GM19395 (cell line): ENCODE data around the gene SETBP1.

Experiments used
- ATAC-seq: cut with Tn5 transposase; IDR thresholded peaks from one replicate; pipeline ENCODE4 v1.9.1; 2021; ENCODE audit warnings: mild to moderate bottlenecking, moderate library complexity; ENCODE audit not compliant: unreplicated experiment

Gene SETBP1

DNA sequence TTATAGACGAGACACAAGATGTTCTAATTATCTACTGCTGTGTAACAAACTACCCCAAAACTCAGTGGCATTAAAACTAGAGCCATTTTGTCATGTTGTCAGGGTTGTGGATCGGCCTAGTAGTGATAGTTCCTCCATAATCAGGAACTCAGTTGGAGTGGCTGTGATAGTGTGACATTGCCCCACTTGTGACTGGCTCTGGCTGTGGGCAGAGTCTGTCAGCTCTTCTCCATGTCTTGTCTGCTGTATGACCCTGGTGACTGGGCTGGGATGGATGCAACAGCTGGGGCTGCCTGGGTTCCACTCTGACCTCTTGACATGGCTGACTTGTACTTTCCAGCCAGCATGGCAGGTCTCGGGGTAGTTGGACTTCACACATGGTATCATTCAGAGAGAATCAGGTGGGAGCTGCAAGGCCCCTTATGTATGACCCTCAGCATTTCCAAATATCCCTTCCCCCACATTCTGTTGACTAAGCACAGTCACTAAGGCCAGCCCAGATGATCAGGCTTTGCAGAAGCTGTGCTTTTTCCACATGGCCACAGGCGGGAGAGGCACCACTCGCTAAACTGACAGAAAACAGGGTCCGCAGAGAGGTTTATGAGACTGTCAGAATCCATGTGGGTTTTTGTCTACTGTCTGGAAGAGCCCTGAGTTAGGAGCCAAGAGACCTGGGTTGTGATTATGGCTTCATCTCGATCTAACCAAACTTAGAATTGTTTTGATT lies 50.3 kb downstream of the SETBP1 start:
- no peak for ATAC-seq

DNA sequence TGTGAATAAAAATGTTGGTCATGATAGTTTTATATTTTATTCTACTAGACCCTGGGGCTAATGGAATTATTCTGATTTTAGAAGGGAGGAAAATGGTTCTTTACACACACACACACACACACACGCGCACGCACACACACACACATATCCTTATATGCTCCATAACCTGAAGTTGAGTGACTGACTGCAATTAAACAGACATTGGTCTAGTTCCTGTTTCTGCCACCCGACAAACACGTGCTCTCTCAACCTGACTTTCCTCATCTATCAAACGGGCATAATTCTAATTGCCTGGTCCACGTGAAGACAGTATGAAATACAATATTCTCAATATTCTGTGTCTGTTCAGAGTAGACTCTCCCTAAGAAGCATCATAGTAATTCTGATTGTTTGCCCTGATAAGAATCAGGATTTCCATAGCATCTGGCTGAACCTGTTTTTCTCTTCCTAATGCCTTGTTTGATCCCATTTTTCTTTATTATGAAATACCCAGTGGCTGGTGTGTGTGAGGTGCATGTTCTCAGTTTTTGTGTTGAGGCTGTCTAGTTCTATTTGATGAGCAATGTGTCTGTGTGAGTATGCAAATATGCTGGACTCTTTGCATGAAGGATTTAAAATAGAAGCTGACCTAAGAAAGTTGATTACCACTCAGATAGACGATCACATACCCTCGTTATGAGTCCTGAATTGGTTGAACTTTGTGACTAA lies 51.0 kb downstream of the SETBP1 start:
- ATAC-seq, result peak; percentile 51

DNA sequence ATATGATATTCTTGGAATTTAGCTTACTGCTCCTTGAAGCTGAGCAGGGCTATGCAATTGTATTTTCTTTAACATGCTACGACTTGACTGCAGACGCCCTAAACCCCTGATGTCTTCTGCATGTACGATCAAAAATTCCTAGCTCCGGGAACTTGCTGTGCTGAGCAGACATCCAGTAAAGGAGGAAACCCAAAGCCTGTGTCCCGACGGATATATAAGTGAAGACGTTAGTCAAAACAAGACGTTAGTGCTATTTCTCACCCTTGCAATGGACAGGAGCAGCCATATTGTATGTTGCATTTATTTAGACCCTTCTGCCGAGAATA lies 51.5 kb downstream of the SETBP1 start:
- ATAC-seq, result no peak

DNA sequence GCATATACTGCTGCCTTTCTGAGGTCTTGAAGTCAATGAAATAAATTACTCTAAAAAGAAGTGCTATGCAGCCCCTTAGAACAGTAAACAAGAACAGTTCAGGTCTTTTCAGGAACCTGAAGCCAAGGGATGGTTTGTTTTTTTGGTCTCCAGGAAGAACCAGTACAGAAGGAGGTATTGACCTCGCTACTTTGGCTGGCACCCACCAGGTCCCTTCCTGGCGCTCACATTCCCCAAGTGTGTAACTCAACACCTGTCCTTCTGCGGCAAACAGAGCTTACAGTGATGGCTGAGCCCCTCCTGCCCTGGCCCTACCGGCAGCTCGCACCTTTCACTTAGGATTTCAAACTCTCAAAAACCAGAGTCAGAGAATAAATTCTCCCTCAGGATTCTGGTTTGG lies 51.9 kb downstream of the SETBP1 start:
- no peak for ATAC-seq

DNA sequence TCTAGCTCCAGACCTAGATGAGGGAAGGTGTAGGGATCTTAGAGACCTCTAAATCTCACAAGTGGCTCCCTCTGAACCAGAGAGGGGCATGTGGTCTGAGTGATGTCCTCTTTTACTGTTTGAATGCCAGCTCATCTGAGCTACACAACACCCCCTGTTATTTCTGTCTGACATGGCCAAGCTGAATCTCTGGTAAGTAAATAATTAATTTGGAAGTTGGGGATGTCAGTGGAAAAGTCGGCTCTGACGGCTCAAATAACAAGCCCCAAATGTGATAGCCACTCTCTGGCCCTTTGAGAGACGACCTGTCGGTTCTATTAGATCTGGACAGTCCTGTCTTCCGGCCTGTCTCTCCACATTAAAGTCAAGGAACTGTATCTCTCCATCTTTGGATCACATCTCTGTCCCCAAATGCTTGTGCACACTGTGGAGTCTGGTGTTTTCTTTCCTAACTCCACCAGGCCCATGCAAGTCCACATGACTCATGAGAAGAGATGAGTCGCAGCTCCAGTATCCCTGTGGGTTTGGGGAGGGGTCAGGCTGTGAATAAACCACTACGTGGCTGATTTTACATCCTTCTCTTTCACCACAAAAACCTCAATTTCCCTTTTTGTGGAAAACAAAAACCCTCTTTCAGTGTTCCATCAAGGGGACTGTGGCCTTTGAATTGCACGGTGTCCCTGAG lies 52.5 kb downstream of the SETBP1 start:
- ATAC-seq, result no peak

DNA sequence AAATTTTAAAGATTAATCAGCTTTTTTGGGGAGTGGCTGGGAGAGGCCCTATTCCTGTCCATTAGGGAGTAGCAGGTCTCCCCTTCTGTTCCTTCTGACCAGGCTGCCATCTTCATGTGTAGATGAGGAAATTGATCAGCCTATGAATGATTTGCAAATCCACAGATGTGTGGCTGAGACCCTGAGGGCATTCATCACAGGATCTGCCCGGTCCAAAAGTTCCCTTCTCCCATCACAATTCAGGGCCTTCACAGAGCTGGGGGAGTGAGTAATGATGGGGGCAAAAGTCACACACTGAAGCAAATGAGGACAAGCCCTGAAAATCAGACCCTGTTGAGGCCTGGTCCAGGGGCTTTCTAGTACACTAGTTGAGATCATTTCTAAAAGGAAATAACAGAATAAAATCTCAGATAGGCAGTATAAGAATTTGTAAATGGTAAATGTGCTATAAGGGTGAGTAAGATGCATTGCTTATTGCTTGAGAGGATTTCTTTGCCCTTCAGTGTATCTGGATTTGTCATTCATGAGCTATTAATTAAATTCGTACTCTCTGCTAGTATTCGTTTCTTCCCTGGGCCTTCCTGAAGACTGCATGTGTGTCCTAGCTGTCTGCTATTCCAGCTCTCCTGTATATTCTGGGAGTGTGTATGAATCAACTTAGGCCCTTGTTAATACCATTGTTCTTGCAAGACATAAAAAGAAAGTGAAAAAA lies 53.2 kb downstream of the SETBP1 start:
- ATAC-seq, result no peak

DNA sequence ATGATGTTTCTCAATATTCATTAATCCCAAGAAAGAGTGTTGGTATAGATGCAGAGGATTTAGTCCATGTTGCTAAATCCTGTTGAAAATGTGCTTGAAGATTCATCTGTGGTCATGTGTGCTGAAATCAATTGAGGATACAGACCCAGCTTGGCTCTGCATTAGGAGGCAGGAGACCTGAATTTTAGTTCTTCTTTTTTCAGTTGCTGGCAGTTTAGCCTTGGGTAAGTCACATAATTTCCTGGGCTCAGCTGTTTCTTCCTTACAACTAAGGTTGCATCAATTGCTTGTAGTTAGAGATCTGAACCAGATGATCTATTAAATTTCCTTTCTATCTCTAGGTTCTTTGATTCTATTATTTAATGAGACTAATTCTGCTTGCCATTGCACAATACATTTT lies 54.4 kb downstream of the SETBP1 start:
- ATAC-seq, result no peak

DNA sequence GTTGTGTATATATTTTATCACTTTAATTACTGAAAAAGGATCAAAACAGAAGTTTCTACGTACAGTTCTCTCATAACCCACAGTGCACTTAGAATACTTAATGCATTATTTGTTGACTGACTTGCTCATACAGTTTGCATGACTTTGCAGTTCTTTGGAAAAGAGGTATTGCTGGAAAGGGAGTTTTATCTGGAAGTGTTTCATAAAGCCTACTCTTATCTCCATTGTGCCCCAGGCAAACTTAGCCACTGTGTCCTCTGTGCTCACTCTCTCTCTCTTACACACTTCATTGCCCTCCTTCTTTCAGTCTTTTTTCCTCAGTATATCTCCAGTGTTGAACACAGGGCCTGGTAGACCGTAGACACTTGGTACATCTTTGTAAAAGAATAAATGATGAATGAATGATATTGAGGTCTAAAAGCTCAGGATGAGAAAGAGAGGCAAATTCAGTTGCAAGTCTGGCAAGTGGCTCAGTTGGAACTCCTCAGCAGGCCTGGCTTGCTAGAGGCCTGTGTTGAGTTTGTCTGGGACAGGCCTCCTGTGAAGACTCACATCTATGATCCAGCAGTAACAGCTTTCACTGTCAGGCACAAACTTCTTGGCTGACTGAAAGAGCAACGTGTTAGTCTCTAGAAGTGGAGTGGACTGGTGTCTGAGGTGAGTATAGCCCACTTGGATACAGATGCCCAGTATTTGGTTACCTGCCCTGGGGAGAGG lies 56.1 kb downstream of the SETBP1 start:
- no peak for ATAC-seq

DNA sequence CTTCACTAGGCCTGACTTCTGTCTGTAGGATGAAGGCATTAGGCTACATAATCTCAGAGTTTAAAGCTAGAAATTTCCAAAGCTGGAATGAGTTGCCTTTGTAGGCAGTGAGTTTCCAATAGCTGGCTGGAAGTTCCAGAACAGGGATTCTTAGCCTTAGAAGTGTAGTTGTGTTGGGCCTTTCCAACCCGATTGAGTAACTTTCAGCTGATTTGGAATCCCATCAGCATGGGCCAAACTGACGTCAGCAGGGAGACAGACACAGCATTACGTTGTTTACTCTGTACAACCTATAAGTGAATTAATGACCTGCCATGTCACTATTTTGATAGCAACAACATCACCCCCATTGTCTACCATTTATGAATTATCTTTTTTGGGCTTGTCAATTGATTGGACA lies 56.9 kb downstream of the SETBP1 start:
- ATAC-seq, result no peak

DNA sequence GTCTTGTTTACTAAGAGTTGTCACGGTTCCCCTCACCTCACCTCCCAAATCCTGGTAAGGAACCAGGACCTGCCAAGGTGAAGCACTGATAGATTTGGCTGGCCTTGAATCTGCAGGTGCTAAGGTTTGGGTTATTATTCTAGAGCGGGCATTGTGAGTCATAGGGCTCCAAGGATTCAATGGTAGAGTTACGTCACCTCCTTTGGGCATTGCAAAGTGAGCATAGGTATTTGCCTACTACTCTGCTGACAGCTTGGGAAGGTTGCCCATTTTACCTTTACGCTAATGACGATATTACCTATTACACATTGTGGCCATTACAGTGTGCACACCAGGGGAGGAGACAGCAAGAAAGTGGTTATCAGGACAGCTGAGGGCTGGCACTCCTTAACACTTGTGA lies 59.3 kb downstream of the SETBP1 start:
- no peak for ATAC-seq

DNA sequence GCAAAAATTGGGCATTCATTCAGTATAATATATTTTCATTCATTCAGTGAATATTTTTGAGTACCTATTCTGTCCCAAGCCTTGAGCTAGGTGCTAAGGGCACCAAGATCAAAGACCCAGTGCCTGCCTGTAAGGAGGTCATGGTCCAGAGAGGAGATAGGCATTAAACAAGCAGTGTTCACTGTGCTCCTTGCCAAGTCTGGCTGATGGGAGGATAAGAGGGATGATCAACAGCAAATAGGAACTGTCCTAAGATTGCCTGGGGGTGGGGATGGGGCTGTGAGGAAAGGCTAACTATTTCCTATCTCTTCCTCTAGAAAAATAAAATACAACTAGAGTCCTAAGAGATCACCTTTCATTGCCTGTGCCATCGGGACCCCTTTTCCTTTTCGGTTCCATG lies 60.4 kb downstream of the SETBP1 start:
- no peak for ATAC-seq

DNA sequence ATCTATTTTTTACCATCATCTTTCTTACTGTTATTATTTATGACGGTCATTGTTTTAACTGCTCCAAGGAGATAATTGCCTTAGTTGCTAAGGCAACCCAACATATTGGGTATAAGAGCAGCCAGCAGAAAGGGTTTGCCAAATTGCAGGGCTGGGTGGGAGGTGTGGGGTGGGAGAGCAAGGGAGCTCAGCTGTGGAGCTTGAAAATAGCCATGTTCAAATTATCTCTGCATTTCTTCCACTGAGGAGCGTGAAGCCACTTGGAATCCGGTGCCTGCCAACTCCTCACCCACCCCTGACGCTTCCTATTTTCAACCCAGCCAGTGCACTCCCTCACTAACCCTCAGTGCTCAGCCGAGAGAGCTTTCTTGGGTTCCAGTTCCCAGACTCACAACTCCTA lies 60.8 kb downstream of the SETBP1 start:
- ATAC-seq, result no peak

DNA sequence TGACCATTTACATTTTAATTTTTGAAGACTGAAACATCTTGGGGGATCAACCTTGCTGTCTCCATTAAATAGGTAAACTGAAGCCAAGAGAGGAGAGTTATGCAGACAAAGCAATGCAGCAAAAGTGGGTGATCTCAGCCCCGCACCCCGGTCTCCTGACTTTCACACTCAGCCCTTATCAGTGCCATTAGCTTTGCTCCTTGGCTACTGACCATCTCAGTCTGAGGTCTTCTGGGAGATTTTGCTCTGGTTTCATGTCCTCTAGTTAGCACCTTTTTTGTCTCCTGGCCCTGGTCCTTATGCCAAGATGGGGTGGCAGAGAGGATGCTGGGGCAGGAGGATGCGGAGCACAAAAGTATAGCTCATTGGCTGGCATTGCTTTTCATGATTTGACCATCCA lies 61.4 kb downstream of the SETBP1 start:
- ATAC-seq, result no peak

DNA sequence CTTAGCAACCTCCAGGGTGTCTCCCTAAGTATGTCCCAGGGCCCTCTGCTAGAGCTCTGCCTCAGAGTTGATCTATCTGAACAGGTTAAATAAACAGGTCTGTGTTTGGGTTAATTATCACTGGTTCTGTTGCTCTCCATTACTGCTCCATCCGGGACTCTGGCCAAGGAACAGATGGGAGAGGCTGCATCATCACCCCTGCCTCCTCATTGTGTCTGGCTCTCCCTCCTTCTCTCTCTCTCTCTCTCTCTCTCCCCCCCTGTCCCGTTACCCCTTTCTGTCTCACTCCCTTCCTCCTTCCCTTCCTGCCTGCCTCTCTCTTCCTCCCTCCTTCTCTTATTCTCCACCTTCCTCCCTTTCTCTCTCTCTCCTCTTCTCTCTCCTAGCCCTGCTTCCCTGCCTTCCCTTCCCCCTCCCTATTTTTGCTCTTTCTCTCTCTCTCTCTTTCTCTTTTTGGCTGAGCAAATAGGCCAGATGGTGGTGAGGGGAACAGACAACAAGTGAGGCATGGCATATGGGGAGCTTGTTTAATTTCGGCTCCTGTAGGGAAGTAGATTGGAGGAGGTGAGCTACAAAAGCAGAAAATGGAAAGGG lies 62.1 kb downstream of the SETBP1 start:
- no peak for ATAC-seq

DNA sequence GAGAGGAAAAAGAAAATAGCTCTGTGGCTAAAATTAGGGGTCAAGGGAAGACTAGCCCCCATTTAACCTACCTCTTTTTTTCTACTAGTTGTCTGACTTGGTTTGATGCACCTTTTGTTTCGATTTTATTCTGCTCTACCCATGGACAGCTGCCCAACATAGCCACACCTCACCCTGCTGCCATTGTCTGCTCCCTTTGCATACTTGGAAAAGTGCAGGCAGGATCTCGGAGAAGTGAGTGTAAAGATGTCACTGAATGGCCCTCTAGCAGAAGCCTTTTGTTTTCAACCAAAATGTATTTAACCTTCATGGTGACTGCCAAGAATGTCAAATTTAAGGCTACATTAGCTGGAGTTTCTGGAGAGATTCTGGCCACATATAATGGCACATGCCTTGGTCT lies 62.9 kb downstream of the SETBP1 start:
- ATAC-seq, result no peak

DNA sequence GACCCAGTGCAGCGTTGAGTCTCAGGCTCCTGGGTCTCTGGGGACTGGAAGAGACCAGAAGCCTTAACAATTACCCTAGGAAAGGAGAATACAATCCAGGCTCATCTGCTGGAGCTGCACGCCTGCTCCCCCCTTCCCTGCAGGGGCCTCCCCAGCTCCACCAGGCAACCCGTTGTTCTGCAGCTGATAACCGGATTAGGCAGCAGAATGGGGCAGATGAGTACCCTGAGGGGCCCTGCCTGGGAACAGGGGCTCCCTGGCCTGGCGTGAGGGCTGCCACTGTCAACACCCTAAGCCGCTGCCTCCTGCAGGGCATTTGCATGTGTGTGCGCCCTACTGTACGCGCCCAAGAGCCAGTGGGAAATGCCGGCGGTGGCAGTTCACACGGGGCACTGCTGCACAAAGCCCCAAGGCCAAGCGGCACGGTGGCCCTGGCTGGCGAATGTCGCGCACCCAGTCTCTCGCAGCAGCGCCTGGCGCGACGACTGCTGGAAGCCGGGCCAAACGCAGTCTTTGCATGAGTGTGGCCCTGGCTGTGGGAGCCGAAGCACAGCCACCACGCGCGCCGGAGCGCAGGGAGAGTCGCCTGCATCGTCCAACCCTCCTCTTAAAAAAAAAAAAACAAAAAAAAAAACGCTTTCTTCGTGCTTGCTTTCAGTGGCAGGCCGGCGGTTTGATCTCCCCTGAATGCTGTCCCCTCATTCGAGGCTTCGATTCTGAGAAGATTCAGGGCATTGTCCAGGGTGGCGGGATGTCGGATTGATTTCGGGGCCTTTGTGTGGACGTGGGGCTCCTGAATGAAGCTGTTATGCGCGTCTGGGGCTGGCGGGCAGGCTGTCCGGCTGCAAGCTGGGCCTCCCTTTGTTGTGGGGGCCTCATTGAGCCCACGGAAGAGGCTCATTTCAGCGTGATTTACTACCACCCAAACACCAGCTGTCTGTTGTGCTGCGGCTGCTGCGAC lies 63.8 kb downstream of the SETBP1 start:
- no peak for ATAC-seq

DNA sequence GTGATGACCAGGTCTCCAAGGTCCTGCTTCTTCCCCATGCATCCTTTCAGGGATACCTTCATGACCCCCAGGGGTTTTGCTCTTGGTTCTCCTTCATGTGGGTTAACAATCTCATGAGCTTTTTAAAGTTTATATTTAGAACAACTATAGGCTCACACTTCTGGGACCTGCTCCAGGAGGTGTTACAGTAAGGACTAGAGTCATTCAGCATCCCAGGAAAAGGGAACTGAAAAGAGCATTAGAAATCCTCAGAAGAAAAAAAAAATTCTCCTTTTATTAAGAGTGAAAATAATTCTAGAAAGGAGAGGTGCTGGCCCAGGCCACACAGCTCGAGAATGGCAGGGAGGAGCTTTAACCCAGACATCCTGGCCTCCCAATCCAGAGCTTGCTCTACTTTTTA lies 66.5 kb downstream of the SETBP1 start:
- no peak for ATAC-seq

DNA sequence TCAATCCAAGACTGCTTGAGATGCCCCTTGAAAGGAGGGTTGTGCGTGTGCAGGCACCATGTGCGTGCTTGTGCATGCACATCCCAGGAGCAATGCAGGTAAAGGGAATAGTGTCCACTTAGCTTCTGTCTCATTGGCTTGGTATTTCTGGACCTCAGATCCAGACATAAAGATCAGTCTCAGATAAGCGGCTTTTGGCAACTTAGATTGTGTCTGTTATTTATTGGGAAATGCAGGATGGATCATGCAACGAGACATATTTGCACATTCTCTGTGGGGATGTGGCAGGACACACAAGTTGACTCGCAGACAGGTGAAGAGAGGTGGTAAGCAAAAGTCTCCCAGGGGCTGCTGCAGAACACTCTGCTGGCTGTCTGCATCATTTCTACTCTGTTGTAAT lies 67.9 kb downstream of the SETBP1 start:
- ATAC-seq, result no peak

DNA sequence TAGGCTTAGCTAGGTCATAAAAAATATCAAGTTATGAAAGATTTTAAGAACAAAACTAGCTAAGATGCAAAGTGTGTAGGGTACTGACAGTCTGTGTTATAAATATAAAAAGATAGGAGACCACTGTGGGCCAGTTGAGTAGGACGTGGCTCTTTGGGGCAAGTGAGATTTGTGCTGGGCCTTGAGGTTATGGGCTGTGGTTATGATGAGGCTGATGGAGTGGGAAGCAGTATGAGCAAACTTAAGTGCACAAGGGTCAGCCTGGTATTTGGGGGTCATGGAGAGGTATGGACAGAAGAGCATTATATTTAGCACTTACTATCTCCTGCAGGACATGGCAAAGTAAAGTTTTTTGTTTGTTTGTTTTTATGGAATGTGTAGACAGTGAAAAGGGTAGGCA lies 70.1 kb downstream of the SETBP1 start:
- ATAC-seq, result no peak

DNA sequence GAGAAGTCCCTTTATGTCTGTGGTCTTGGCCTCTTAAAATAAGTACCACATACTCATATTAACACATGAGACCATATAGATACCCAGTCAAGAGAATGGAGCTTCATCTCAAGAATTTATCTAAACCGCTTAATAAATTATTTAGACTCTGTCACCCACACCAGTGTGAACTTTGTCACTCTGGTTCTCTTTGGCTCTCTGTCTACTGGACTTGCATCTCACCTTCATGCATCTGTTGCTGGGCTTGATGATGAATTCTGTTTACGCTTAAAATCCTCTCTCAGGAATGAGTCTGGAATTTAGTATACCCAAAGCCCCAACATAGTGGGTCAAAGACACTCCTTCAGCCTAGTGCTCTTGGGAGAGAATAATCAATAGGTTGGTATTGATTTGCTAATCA lies 73.9 kb downstream of the SETBP1 start:
- no peak for ATAC-seq
